ENCODE results near the gene TOR1B.

DNA sequence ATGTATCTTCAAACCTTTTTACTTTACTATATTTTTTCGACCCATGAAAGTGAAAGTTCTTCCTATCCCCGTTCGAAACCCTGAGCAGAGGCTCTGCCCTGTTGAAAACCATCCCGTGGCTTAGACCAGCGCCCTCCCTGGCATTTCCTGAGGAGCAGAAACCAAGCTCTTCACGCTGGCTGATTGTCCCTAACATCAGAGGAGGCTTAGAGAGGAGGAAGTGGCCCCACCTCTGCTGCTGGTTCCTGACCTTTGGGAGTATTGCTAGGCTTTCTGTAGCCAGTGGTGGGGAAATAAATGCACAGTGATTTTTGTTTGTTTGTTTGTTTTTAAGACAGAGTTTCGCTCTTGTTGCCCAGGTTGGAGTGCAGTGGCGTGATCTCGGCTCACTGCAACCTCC lies 45.9 kb upstream of the TOR1B start:
- TF ChIP-seq, protein P1, sequence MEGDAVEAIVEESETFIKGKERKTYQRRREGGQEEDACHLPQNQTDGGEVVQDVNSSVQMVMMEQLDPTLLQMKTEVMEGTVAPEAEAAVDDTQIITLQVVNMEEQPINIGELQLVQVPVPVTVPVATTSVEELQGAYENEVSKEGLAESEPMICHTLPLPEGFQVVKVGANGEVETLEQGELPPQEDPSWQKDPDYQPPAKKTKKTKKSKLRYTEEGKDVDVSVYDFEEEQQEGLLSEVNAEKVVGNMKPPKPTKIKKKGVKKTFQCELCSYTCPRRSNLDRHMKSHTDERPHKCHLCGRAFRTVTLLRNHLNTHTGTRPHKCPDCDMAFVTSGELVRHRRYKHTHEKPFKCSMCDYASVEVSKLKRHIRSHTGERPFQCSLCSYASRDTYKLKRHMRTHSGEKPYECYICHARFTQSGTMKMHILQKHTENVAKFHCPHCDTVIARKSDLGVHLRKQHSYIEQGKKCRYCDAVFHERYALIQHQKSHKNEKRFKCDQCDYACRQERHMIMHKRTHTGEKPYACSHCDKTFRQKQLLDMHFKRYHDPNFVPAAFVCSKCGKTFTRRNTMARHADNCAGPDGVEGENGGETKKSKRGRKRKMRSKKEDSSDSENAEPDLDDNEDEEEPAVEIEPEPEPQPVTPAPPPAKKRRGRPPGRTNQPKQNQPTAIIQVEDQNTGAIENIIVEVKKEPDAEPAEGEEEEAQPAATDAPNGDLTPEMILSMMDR (IDR thresholded peaks at IDR 0.05 in 2 of 3, conservative IDR thresholded peaks at IDR 0.05 in 1 of 3; ENCODE audit: borderline replicate concordance in 1 of 3, insufficient read depth in 1 of 3, low read depth in 2 of 3, low read length in 2 of 3): no peak
- TF ChIP-seq YY1 (IDR thresholded peaks at IDR 0.05; ENCODE audit: extremely low read depth, insufficient replicate concordance, low read depth, low read length) (no peak), EZH2phosphoT487 (IDR thresholded peaks at IDR 0.05; ENCODE audit: borderline replicate concordance) (no peak), EGR1 (IDR thresholded peaks at IDR 0.05; ENCODE audit: low read depth) (no peak), CEBPB (IDR thresholded peaks at IDR 0.05; ENCODE audit: low read depth) (no peak), TCF7L2 (IDR thresholded peaks at IDR 0.05; ENCODE audit: borderline replicate concordance, extremely low read depth, insufficient read depth, insufficient read length) (no peak), POLR2AphosphoS5 (IDR thresholded peaks at IDR 0.05; ENCODE audit: low read depth, low read length) (no peak), JUND (IDR thresholded peaks at IDR 0.05) (no peak), REST (IDR thresholded peaks at IDR 0.05; ENCODE audit: low read depth) (no peak), POLR2A (IDR thresholded peaks at IDR 0.05; ENCODE audit: borderline replicate concordance, extremely low read depth, insufficient read depth, insufficient read length) (no peak)
- TF ChIP-seq, protein P2, sequence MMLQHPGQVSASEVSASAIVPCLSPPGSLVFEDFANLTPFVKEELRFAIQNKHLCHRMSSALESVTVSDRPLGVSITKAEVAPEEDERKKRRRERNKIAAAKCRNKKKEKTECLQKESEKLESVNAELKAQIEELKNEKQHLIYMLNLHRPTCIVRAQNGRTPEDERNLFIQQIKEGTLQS (IDR thresholded peaks at IDR 0.05): no peak
